GM13976 (cell line): ENCODE results near the gene CAPNS2.

Experiments used
- DNase-seq: peaks from one replicate; pipeline ENCODE4 v3.0.0; 2012; ENCODE audit warnings: low spot score
- CTCF ChIP-seq: IDR thresholded peaks from 2 replicates; pipeline ENCODE4 v1.5.1; 2012; ENCODE audit warnings: borderline replicate concordance, mild to moderate bottlenecking; ENCODE audit not compliant: insufficient read depth; ENCODE audit errors: extremely low read depth, missing control alignments, control extremely low read depth
- in situ Hi-C: fragments of 300-500 bp; cut with MboI; formaldehyde crosslinking; loops from one replicate; pipeline ENCODE4 v1.12.0; 2022; ENCODE audit warnings: low sequenced_read_pairs, mixed read lengths, inconsistent platforms; ENCODE audit not compliant: unreplicated experiment

Gene CAPNS2

GRCh38 chr16:55532227-55532626 lies 34.3 kb upstream of the CAPNS2 start:
- in situ Hi-C loops, result no loop called here
- no peak for DNase-seq
- no peak for TF ChIP-seq CTCF

GRCh38 chr16:55534756-55535155 lies 31.7 kb upstream of the CAPNS2 start:
- in situ Hi-C loops, result no loop called here
- TF ChIP-seq CTCF, result no peak
- DNase-seq, result no peak

GRCh38 chr16:55539049-55539448 lies 27.4 kb upstream of the CAPNS2 start:
- DNase-seq, result no peak
- in situ Hi-C loops, result no loop called here
- TF ChIP-seq CTCF, result no peak

- no peak for TF ChIP-seq CTCF
- in situ Hi-C loops, result no loop called here
Measured at GRCh38 chr16:55539488-55539887, 27.0 kb upstream of the CAPNS2 start.

GRCh38 chr16:55540221-55540620 lies 26.3 kb upstream of the CAPNS2 start:
- in situ Hi-C loops, result no loop called here
- TF ChIP-seq CTCF, result no peak
- DNase-seq, result no peak

More at GRCh38 chr16:55539488-55539887, 27.0 kb upstream of the CAPNS2 start:
- DNase-seq, result no peak

- TF ChIP-seq CTCF, result no peak
- in situ Hi-C loops, result no loop called here
- no peak for DNase-seq
Measured at GRCh38 chr16:55542459-55543082, 23.9 kb upstream of the CAPNS2 start.
